Breast epithelium (tissue), 4 donors: Measurements from ENCODE around the gene DMRTB1. TPM values are rescaled to one million over a fixed set of nuclear protein-coding genes. Genes with fewer than 3 reads are reported as not detected.

Experiments used
- DNase-seq, 2 donors: peaks; one replicate each; pipeline ENCODE4 v3.0.0-alpha.2; 2019; ENCODE audit warnings: low spot score in 2 of 2
- H3K27ac ChIP-seq, 2 donors: fragments of 200-600 bp; sonication (generic) in 1 of 2; one replicate each; pipeline ENCODE4 v1.5.1; 2016 to 2019; ENCODE audit warnings: mild to moderate bottlenecking in 1 of 2
- H3K27me3 ChIP-seq, 2 donors: fragments of 200-600 bp; sonication (generic) in 1 of 2; one replicate each; pipeline versions ENCODE4 v1.5.1 to v1.6.0; 2017 to 2019; ENCODE audit warnings: control low read depth in 1 of 2, mild to moderate bottlenecking in 1 of 2
- H3K36me3 ChIP-seq: fragments of 200-600 bp; one replicate; pipeline ENCODE4 v1.5.1; 2019
- H3K4me1 ChIP-seq, 2 donors: fragments of 200-600 bp; sonication (generic); one replicate each; pipeline ENCODE4 v1.5.1; 2016 to 2019; ENCODE audit warnings: control low read depth in 1 of 2
- H3K4me3 ChIP-seq, 3 donors: fragments of 200-600 bp; sonication (generic); 1 replicate in 2 of 3; 2 replicates in 1 of 3; pipeline ENCODE4 v1.5.1; 2016 to 2019; ENCODE audit warnings: mild to moderate bottlenecking in 3 of 3, moderate library complexity in 2 of 3
- H3K9me3 ChIP-seq, 2 donors: fragments of 200-600 bp; sonication (generic) in 1 of 2; one replicate each; pipeline ENCODE4 v1.5.1; 2016 to 2019; ENCODE audit warnings: control low read depth in 1 of 2
- CTCF ChIP-seq, 3 donors: fragments of 450-650 bp; IDR thresholded peaks; one replicate each; pipeline ENCODE4 v1.5.1; 2016 to 2017; ENCODE audit warnings: antibody characterized with exemption in 3 of 3, mild to moderate bottlenecking in 3 of 3, moderate library complexity in 3 of 3
- POLR2A ChIP-seq: fragments of 450-650 bp; IDR thresholded peaks from one replicate; pipeline ENCODE4 v1.6.1; 2016; ENCODE audit warnings: antibody characterized with exemption, mild to moderate bottlenecking, moderate library complexity
- POLR2AphosphoS5 ChIP-seq, 3 donors: sonication (generic); formaldehyde crosslinking; IDR thresholded peaks; one replicate each; pipeline ENCODE4 v1.6.1; 2017; ENCODE audit warnings: antibody characterized with exemption in 3 of 3
- intact Hi-C: fragments of 100-400 bp; cut with DNase I; formaldehyde crosslinking; loops from one replicate; pipeline ENCODE4 v1.15.1; 2023; ENCODE audit warnings: low total_unique reads
- total RNA-seq, 3 donors: library from RNA; depleted of rRNA; stranded (reverse); fragments of >200 nt; gene quantifications; one replicate each; pipeline ENCODE4 v1.1.0, GENCODE V29; 2016

DMRTB1 gene
- total RNA-seq, 3 donors from 2014 or later: not detected

GRCh38 chr1:53510215-53510614 lies 51.0 kb downstream of the DMRTB1 start:
- no peak overlapping the region for H3K27ac ChIP-seq
- no peak overlapping the region for H3K4me3 ChIP-seq
- H3K9me3 ChIP-seq: no peaks in the 10 kb centered on the region
- no peaks in the 10 kb centered on the region for H3K4me1 ChIP-seq
- intact Hi-C loops: no loop called here
- no peaks in the 10 kb centered on the region for H3K36me3 ChIP-seq
- no peak for TF ChIP-seq POLR2AphosphoS5 (IDR thresholded peaks at IDR 0.05)
- no peak for TF ChIP-seq POLR2A
- TF ChIP-seq CTCF (IDR thresholded peaks at IDR 0.05): no peak
- H3K27me3 ChIP-seq: no peaks in the 10 kb centered on the region
- DNase-seq: no peak

GRCh38 chr1:53511323-53511932 lies 52.2 kb downstream of the DMRTB1 start:
- Histone ChIP-seq H3K27me3 (no peaks in the 10 kb centered on the region), H3K27ac (no peak overlapping the region), H3K4me1 (no peaks in the 10 kb centered on the region), H3K9me3 (no peaks in the 10 kb centered on the region), H3K4me3 (no peak overlapping the region), H3K36me3 (no peaks in the 10 kb centered on the region)
- no peak for TF ChIP-seq CTCF (IDR thresholded peaks at IDR 0.05)
- no peak for TF ChIP-seq POLR2A
- no peak for TF ChIP-seq POLR2AphosphoS5 (IDR thresholded peaks at IDR 0.05)
- intact Hi-C loops: no loop called here
- no peak for DNase-seq

GRCh38 chr1:53511933-53512806 lies 53.0 kb downstream of the DMRTB1 start:
- no peak for DNase-seq
- Histone ChIP-seq H3K9me3 (no peaks in the 10 kb centered on the region), H3K27me3 (no peaks in the 10 kb centered on the region), H3K4me1 (no peaks in the 10 kb centered on the region), H3K27ac (no peak overlapping the region), H3K4me3 (no peak overlapping the region), H3K36me3 (no peaks in the 10 kb centered on the region)
- no peak for TF ChIP-seq CTCF (IDR thresholded peaks at IDR 0.05)
- no peak for TF ChIP-seq POLR2A
- no peak for TF ChIP-seq POLR2AphosphoS5 (IDR thresholded peaks at IDR 0.05)
- intact Hi-C loops: no loop called here

GRCh38 chr1:53512807-53513755 lies 53.9 kb downstream of the DMRTB1 start:
- H3K27me3 ChIP-seq: no peaks in the 10 kb centered on the region
- TF ChIP-seq CTCF (IDR thresholded peaks at IDR 0.05): no peak
- TF ChIP-seq POLR2A: no peak
- TF ChIP-seq POLR2AphosphoS5 (IDR thresholded peaks at IDR 0.05): no peak
- H3K9me3 ChIP-seq: no peaks in the 10 kb centered on the region
- H3K36me3 ChIP-seq: no peaks in the 10 kb centered on the region
- no peak overlapping the region for H3K4me3 ChIP-seq
- H3K4me1 ChIP-seq: no peaks in the 10 kb centered on the region
- intact Hi-C loops: no loop called here
- no peak overlapping the region for H3K27ac ChIP-seq
- no peak for DNase-seq
